Renal pelvis (tissue), 4 donors: Measurements from ENCODE around the gene FAM3C. TPM values are rescaled to one million over a fixed set of nuclear protein-coding genes. Genes with fewer than 3 reads are reported as not detected.
A peak's percentile ranks its signal among the peaks of the same experiment; 100 is the strongest.

ENCODE experiments used
- DNase-seq: peaks from one replicate; pipeline ENCODE4 v3.0.0-alpha.2; 2013
- polyA plus RNA-seq, 3 donors: library from polyadenylated mRNA; unstranded; fragments of 120-200 nt; gene quantifications; one replicate each; pipeline ENCODE4 v1.2.1, GENCODE V29; 2013; ENCODE audit not compliant: insufficient read length in 3 of 3

FAM3C gene
- polyA plus RNA-seq, 3 donors: 89.7 to 98.0 (median 95.6) TPM

DNA sequence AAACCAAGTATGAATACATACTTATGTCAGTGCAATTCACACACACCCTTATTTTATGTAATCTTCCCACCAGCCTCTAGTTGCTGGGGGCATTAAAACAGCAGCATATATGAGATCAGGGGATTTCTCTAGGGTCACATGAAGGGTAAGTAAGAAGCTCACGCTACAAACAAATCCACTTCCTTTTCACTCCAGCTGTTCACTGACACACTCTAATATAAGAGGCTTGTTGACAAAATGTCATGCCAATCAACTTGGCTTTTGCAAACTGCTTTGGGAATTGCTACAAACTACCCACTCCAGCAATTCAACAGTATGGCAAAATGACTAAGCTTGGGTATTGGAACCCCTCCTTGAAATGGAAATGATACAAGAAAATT is 10.3 kb downstream of the FAM3C start:
- DNase-seq: no peak

DNA sequence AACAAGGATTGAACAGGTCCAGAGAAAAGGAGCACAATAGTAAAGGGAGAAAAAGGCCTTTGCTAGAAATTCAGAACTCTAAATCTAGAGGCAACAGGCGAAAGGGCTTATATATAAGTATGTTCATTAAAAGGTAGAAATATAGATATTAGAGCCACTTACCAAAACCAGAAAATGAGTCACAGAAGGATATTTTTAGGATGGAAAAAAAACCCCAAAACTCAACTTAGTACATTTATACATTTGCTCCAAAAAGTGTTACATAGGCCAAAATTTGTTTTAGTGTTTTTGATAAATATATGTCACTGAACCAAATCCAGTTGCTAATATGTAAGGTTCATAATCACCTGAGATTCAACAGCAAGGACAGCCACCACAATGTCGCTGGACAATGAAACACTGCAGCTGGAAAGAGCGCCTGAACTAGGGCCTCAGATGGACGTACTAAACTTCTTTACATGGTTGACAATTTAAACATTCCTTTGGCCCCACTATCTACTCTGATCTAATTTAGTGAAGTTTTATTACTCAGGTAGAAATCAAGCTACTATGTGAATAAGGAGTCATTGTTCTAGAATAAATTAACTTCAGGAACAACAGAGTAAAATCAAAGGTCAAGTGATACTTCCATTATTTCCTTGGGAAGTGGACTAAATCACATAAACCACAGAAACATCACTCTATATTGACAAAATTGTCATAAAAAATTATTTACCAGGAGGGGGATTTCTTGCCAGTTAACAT is 10.9 kb downstream of the FAM3C start:
- DNase-seq: no peak

DNA sequence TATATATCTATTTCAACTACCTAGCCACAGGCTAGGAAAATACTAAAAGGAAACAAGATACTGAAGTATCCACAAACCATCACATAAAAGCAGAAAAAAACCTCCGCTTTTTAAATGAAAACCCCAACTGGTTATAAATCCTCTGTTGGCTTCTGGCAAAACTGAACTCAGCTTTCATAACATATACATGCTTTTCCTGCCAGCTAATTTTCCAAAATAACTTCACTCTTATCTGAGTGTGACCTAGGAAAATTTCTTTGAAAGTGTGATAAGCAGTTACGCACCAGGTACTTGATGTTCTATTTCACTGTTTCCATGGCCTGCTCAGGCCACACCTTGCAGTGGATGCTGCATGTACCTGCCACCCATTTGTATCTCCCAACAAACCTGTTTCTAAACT is 11.8 kb downstream of the FAM3C start:
- no peak for DNase-seq

DNA sequence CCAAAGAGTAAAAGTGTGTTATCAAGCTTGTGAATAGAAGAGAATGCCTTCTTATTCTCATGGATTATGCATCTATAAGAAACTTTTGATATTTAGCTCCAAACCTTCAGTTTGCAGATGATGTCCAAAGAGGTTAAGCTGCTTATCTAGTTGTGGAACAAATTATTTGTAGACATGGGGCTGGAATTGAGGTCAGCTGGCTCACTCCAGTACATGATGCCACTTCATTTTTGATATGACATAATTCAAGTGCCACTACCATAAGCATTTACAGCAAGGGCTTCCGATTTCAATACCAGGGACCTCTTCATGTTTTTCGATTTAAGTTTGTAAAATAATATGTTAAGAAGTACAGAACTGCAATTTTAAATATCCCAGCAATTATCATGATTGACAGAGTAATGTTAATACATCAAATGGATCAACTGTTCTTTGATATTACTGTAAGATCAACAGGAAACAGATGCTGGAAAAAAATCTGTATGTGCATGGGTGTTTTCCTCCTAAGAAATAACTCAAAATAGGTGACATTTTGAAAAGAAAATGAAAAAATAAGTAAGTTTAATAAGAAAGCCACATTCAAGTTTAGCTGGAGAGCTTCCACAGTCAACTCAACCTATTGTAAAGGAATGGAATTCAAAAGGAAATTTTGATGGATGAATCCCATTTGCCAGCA is 12.7 kb downstream of the FAM3C start:
- DNase-seq: no peak

- no peak for DNase-seq
These were observed 13.6 kb downstream of the FAM3C start for GRCh38 chr7:121382473-121382872.

DNA sequence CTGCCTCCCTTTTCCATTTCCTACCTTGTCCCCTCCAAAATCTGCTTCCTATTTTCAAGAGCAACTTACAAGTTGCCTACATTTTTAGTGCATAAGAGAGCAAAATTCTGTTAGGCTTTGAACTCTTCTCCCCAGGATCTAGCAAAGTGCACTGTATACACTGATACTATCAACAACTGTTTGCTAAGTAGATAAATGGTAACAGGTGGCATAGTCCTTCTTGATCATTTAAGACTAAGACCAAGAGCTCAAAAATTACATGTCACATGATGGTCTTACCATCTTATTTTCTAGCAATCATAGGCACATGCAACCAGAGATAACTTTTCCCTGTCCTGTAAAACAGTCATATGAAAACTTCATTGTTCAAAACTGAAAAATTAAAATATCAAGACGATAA is 16.2 kb downstream of the FAM3C start:
- no peak for DNase-seq

DNA sequence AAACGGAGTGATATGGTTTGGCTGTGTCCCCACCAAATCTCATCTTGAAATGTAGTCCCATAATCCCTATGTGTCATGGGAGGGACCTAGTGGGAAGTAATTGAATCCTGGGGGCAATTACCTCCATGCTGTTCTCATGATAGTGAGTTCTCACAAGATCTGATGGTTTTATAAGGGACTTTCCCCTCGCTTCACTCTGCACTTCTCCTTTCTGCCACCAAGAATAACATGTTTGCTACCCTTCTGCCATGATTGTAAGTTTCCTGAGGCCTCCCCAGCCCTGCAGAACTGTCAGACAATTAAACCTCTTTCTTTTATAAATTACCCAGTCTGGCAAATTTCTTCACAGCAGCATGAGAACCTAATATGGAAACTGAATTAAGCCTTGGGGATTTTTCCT is 19.1 kb downstream of the FAM3C start:
- DNase-seq: no peak

DNA sequence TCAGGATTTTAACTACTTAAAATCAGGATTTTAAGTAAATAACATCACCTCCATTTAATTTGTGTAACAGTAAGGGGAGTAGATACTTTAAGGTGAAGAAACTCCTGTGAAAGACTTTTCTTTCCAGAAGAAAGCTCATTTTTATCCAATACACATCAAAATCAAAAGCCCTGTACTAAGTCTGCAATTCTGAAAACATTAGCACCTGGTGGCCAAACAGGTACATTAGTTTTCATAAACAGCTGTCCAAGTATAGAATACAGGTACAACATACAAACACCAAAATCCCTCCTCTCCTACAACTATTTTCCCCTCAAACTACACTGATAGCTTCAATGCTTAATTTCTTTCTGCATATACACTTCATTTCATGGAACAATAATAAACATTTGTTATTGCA is 22.9 kb downstream of the FAM3C start:
- no peak for DNase-seq

DNA sequence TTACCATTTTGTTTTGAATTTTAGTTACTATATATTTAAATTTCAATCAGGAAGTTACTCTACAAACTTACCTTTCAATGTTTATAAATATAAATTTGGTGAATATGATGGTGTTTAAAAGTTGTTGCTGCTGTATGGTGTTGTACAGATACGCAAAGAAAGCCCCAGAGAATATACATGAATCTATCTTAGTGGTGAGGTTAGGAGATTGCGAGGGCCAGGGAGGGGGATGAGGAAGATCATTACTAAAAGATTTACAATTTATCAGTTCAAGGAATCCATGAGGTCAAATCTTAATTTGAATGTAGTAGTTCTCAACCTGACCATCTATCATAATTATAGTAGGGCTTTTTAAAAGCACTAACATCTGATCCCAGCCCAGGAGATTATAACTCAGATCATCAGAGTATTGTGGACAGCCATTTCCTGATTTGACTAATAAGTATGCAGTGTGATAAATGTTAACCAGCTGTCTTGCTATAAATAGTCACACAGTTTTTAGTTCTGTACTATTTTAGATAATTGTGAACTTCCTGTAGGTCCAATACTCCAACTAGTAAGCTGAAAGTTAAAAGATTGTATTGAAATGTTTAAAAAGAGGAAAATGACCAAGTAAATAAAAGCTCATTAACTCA is 23.6 kb downstream of the FAM3C start:
- DNase-seq: peak; percentile 16

DNA sequence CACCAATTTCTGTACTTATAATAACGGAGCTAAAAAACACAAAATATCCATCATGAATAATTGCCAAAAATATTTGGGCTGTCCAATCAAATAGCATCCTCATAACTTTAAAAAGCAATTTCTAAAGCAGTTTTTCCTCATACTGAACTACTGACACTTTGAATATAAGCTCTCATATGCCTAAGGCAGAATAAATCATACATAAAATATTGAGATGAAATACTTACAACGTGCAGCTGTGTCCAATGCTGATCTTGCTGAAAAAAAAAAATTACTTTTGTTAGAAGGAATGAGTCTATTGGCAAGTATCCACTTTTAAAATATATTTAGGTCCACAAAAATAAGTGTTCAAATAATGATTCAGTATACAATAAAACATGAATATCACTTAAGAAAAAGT is 24.2 kb downstream of the FAM3C start:
- no peak for DNase-seq

GRCh38 chr7:121371367-121371766 is 24.7 kb downstream of the FAM3C start:
- no peak for DNase-seq

- peak; percentile 8 for DNase-seq
These were observed 26.6 kb downstream of the FAM3C start for GRCh38 chr7:121369462-121369861.

GRCh38 chr7:121366852-121367431 is 29.2 kb downstream of the FAM3C start:
- peak; percentile 21 for DNase-seq

- DNase-seq: no peak
These were observed 35.5 kb downstream of the FAM3C start for GRCh38 chr7:121360564-121360963.

GRCh38 chr7:121355574-121355973 is 40.5 kb downstream of the FAM3C start:
- no peak for DNase-seq

DNA sequence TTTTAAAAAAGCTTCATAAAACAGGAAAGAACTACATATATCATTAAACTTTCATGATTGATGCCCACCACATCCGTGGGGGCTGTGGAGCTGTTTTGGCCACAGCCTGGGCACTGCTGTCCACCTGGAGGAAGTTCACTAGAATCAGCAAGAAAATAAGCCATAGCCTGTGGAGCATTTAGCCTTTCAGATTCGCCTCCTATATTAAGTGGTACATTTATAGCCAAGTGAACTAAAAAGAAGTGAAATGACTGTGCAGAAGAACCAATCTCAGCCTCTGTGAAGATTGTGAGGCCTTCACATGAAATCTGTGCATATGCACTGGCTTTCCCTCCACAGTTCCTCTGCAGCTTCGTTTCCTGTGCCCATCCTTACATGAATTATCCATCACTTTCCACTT is 43.8 kb downstream of the FAM3C start:
- DNase-seq: no peak

DNA sequence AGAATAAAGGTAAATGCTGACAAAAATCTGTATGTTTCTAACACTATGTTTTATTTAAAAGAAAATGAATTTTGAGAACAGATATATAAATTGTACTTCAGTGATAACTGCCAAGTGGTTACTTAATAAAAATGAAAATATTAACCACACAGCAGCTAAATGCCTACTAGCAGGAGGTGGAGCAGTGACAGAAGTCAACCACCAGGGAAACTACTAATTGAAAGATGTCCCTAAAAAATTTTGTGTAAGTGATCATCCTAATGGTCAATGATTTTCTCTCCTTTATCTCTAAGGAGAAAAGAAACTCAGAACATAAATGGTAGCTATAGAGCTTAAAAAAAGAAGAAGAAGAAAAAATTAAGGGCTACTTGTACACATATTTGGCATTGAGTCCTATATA is 44.4 kb downstream of the FAM3C start:
- no peak for DNase-seq

DNA sequence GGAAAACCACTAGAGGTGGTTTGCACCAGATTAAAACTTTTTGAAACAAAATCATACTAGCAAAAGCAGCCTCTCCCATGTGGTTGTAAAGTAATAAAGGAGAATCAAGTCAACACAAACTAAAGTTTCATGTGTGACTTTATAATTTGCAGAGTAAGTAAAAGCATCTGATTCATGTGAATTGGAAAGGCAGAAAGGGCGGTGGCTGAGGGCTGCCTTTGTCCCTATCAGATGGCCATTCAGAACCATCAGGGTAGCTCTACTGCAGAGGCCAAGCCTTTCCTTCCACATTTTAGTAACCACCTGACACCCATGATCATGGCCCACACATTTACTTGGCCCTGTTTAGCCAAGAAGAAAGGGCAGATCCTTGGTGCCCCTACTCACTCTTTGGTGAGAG is 51.6 kb downstream of the FAM3C start:
- DNase-seq: no peak

DNA sequence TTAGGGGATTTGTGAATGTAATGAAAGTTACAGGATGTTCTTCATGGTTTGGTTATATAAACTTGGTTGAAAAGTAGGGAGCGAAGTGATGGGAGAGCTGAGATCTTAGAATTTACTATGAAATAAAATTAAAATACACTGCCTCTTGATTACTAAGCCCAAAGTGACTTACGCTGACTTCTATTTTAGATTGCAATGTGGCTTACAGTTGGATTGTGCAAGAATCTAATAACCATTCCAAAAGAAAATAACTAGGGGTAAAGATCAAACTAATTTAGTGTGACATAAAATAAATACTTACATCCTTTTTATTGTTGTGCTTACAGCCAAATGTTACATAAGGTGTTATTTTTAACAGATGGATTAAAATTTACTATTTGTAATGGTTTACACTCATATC is 52.0 kb downstream of the FAM3C start:
- no peak for DNase-seq

GRCh38 chr7:121343302-121343701 is 52.8 kb downstream of the FAM3C start:
- no peak for DNase-seq

DNA sequence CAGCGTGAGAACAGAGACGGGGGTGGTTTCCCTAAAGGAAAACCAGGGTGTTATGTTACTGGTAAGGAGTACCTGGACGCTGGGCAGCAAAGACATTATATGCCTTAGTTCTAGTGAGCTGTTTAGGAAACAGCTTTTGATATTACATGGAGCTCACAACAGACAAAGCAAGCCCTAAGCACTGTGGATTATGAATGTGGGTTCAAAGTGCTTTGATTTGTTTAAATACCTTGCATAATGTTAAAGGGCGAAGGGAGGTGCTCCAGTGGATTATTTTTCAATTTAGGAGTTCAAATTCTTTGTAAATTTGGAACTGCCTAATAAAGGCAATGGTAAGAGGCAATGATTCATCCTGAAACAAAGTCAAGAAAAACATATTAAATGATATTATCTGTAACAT is 53.5 kb downstream of the FAM3C start:
- no peak for DNase-seq

GRCh38 chr7:121341933-121342332 is 54.2 kb downstream of the FAM3C start:
- DNase-seq: no peak

GRCh38 chr7:121339082-121339481 is 57.0 kb downstream of the FAM3C start:
- DNase-seq: no peak
